Globus pallidus (tissue), 1 donor: Measurements from ENCODE around the gene PPP1R3E.
"Not testable (repeated sequence)": the region's sequence is repeated elsewhere in the genome, so short reads cannot be mapped to it uniquely, and the experiment has no call there.

Experiments used
- DNase-seq: peaks from one replicate; pipeline ENCODE4 v3.0.0-alpha.2; 2015; ENCODE audit warnings: low spot score

The PPP1R3E gene

GRCh38 chr14:23302290-23303225 lies at the start of gene PPP1R3E:
PPP1R3E (minus strand) TSS chr14:23302859; CDS start chr14:23302576, 283 bp downstream.
- peak; percentile 61 for DNase-seq

GRCh38 chr14:23351681-23352505 lies 49.2 kb upstream of the PPP1R3E start:
- peak; percentile 39 for DNase-seq

GRCh38 chr14:23349156-23349845 lies 46.6 kb upstream of the PPP1R3E start:
- no peak for DNase-seq

GRCh38 chr14:23348297-23348655 lies 45.6 kb upstream of the PPP1R3E start:
- DNase-seq: no peak

- no peak for DNase-seq
Observed at GRCh38 chr14:23347406-23348296, 45.0 kb upstream of the PPP1R3E start.

GRCh38 chr14:23346693-23347405 lies 44.2 kb upstream of the PPP1R3E start:
- DNase-seq: no peak

GRCh38 chr14:23345987-23346692 lies 43.5 kb upstream of the PPP1R3E start:
- no peak for DNase-seq

- DNase-seq: no peak
Observed at GRCh38 chr14:23344481-23344880, 41.8 kb upstream of the PPP1R3E start.

GRCh38 chr14:23339506-23340268 lies 37.0 kb upstream of the PPP1R3E start:
- no peak for DNase-seq

GRCh38 chr14:23335623-23336022 lies 33.0 kb upstream of the PPP1R3E start:
- no peak for DNase-seq

- peak; percentile 83 for DNase-seq
Observed at GRCh38 chr14:23327947-23328744, 25.5 kb upstream of the PPP1R3E start.

- DNase-seq: no peak
Observed at GRCh38 chr14:23326491-23327332, 24.1 kb upstream of the PPP1R3E start.

GRCh38 chr14:23325746-23326145 lies 23.1 kb upstream of the PPP1R3E start:
- not testable (repeated sequence) for DNase-seq

GRCh38 chr14:23324993-23325392 lies 22.3 kb upstream of the PPP1R3E start:
- DNase-seq: no peak

GRCh38 chr14:23324455-23324846 lies 21.8 kb upstream of the PPP1R3E start:
- DNase-seq: no peak

- no peak for DNase-seq
Observed at GRCh38 chr14:23323838-23324454, 21.3 kb upstream of the PPP1R3E start.
